ENCODE results near the gene CMTM1.

GRCh38 chr16:66542396-66542795 is 23.8 kb upstream of the CMTM1 start:
- TF ChIP-seq MAX (IDR thresholded peaks at IDR 0.05; ENCODE audit: insufficient read depth, insufficient read length) (no peak), POLR2AphosphoS5 (IDR thresholded peaks at IDR 0.05; ENCODE audit: insufficient read depth, low read depth, low read length) (no peak), CTCF (IDR thresholded peaks at IDR 0.05; ENCODE audit: extremely low read depth in 1 of 2, insufficient read depth in 1 of 2, low read depth in 1 of 2, low read length in 2 of 2) (no peak)

Measured in endothelial cell of umbilical vein (primary cell).